Neural cell (in vitro differentiated cells): ENCODE results near the gene FAN1. TPM values are rescaled to one million over a fixed set of nuclear protein-coding genes. Genes with fewer than 3 reads are reported as not detected.

ENCODE experiments used
- H2AFZ ChIP-seq: fragments of 200-600, 300-800 bp; sonication (generic), shearing (Covaris generic); 2 replicates; pipeline ENCODE4 v1.6.0; 2014; ENCODE audit warnings: low read depth, mild to moderate bottlenecking, antibody characterized with exemption, low read length, moderate library complexity
- H3F3A ChIP-seq: fragments of 200-600 bp; shearing (Covaris generic); 2 replicates; pipeline ENCODE4 v1.6.1; 2016; ENCODE audit warnings: mild to moderate bottlenecking, moderate library complexity, mixed read lengths, antibody characterized with exemption, low read length; ENCODE audit not compliant: insufficient read depth, poor library complexity, severe bottlenecking
- H3K27ac ChIP-seq: fragments of 200-600, 300-800 bp; sonication (generic), shearing (Covaris generic); 2 replicates; pipeline ENCODE4 v1.5.1; 2014; ENCODE audit warnings: mild to moderate bottlenecking, low read length, moderate library complexity
- H3K27me3 ChIP-seq: fragments of 300-800, 200-600 bp; sonication (generic), shearing (Covaris generic); 2 replicates; pipeline ENCODE4 v1.6.0; 2014; ENCODE audit warnings: mild to moderate bottlenecking, low read depth, low read length, moderate library complexity; ENCODE audit not compliant: insufficient read depth
- H3K36me3 ChIP-seq: fragments of 300-800, 200-600 bp; sonication (generic), shearing (Covaris generic); 2 replicates; pipeline ENCODE4 v1.5.1; 2014; ENCODE audit warnings: mild to moderate bottlenecking, antibody characterized with exemption, low read length, moderate library complexity; ENCODE audit not compliant: insufficient read depth
- H3K4me2 ChIP-seq: fragments of 300-800, 200-600 bp; sonication (generic), shearing (Covaris generic); 2 replicates; pipeline ENCODE4 v1.6.0; 2014; ENCODE audit warnings: mild to moderate bottlenecking, low read length
- H3K4me3 ChIP-seq: fragments of 300-800, 200-600 bp; sonication (generic), shearing (Covaris generic); 2 replicates; pipeline ENCODE4 v1.5.1; 2014; ENCODE audit warnings: mild to moderate bottlenecking, low read length, moderate library complexity
- H3K79me2 ChIP-seq: fragments of 200-600 bp; shearing (Covaris generic); replicated peaks from 2 replicates; pipeline ENCODE4 v1.6.0; 2014; ENCODE audit warnings: mild to moderate bottlenecking, low read length, moderate library complexity; ENCODE audit not compliant: insufficient read depth
- H3K9ac ChIP-seq: fragments of 300-800, 200-600 bp; sonication (generic), shearing (Covaris generic); 2 replicates; pipeline ENCODE4 v1.6.1; 2016; ENCODE audit warnings: mild to moderate bottlenecking, low read length, mixed read lengths
- H3K9me2 ChIP-seq: fragments of 200-600 bp; shearing (Covaris generic); 2 replicates; pipeline ENCODE4 v1.6.1; 2016; ENCODE audit warnings: mild to moderate bottlenecking, low read length, mixed read lengths; ENCODE audit not compliant: insufficient read depth
- H3K9me3 ChIP-seq: fragments of 200-600, 300-800 bp; sonication (generic), shearing (Covaris generic); 2 replicates; pipeline ENCODE4 v1.6.1; 2016; ENCODE audit warnings: mild to moderate bottlenecking, mixed run types, low read length, moderate library complexity, mixed read lengths
- H4K20me1 ChIP-seq: fragments of 200-600 bp; shearing (Covaris generic); 2 replicates; pipeline ENCODE4 v1.6.1; 2016; ENCODE audit warnings: mild to moderate bottlenecking, mixed run types; ENCODE audit not compliant: insufficient read depth
- EP300 ChIP-seq: fragments of 450-650 bp; conservative IDR thresholded peaks from 2 replicates; pipeline ENCODE4 v1.6.1; 2014; ENCODE audit warnings: antibody characterized with exemption, mild to moderate bottlenecking, moderate library complexity; ENCODE audit not compliant: poor library complexity, severe bottlenecking
- EZH2 ChIP-seq: fragments of 200-600, 300-800 bp; shearing (Covaris generic), sonication (generic); IDR thresholded peaks from 2 replicates; pipeline ENCODE4 v1.6.1; 2014; ENCODE audit warnings: antibody characterized with exemption, low read length, borderline replicate concordance, mild to moderate bottlenecking; ENCODE audit not compliant: insufficient read depth, poor library complexity, severe bottlenecking
- MXI1 ChIP-seq: fragments of 450-650 bp; conservative IDR thresholded peaks from 2 replicates; pipeline ENCODE4 v1.6.1; 2014; ENCODE audit warnings: antibody characterized with exemption, mild to moderate bottlenecking; ENCODE audit not compliant: poor library complexity, severe bottlenecking
- POLR2AphosphoS5 ChIP-seq: IDR thresholded peaks from 2 replicates; pipeline ENCODE4 v1.6.1; 2012
- RAD21 ChIP-seq: fragments of 450-650 bp; conservative IDR thresholded peaks from 2 replicates; pipeline ENCODE4 v1.6.1; 2014; ENCODE audit warnings: antibody characterized with exemption, mild to moderate bottlenecking, moderate library complexity
- SMC3 ChIP-seq: fragments of 450-650 bp; conservative IDR thresholded peaks from 2 replicates; pipeline ENCODE4 v1.6.1; 2014; ENCODE audit warnings: antibody characterized with exemption, mild to moderate bottlenecking, moderate library complexity; ENCODE audit not compliant: poor library complexity
- TAF1 ChIP-seq: IDR thresholded peaks from 2 replicates; pipeline ENCODE4 v1.6.1; 2012; ENCODE audit warnings: low read depth
- polyA plus RNA-seq: library from polyadenylated mRNA; depleted of rRNA; stranded (reverse); fragments of >200 nt; gene quantifications from 2 replicates; pipeline ENCODE4 v1.2.3, GENCODE V29; 2014
- TF ChIP-seq, protein P1 (sequence below): IDR thresholded peaks from 2 replicates; pipeline ENCODE4 v1.6.1; 2012; ENCODE audit warnings: borderline replicate concordance
- TF ChIP-seq, protein P2 (sequence below): fragments of 450-650 bp; IDR thresholded peaks from 2 replicates; pipeline ENCODE4 v1.5.1; 2014; ENCODE audit warnings: antibody characterized with exemption, mild to moderate bottlenecking, moderate library complexity; ENCODE audit not compliant: poor library complexity, severe bottlenecking

The FAN1 gene
- polyA plus RNA-seq, 1 donor from 2014 or later = 38.5 TPM

DNA sequence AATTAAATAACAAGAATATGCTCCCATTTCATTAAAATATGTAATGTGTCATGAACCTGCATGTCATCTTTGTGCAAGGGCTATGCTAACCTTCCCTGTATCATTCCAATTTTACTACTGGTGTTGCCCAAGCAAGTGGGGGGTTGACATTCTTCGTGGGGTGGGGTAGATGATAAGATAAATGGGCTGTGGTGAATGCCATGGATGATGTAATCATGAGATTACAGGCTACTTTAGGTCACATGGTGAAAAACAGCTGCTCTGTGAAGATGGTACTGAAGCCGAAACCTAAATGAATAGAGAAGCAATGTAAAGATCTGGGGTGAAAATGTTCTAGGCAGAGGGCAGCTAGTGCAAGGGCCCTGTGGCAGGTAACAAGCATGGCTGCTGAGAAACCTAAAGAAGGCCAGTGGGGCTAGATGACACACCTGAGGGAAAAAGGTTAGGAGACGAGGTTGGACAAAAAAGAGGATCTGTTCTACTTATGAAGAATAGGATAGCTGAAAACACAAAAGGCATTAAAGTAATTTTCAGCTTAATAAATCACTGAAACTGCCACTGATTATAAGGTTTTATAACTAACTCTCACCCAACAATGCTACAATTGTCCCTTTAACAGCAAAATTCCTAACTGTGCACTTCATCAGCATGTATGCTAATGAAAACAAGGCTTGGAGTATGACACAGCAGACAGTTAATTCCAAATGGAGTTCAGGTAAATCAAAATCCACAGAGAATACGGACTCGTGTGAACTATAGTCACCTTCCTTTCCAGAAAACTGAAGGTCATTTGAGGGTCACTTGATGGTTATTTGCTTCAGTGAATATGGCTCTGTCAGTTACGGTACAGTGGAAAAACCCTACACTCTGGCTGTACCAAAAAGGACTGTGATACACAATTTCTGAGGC, 52.8 kb downstream of the FAN1 start:
- Histone ChIP-seq H3K27me3 (no peaks in the 10 kb centered on the region), H3K4me3 (no peak overlapping the region), H3F3A (no peaks in the 10 kb centered on the region), H3K36me3 (no peaks in the 10 kb centered on the region), H3K9me2 (no peaks in the 10 kb centered on the region), H3K4me2 (no peak overlapping the region), H3K79me2 (no peaks in the 10 kb centered on the region), H4K20me1 (no peaks in the 10 kb centered on the region), H2AFZ (no peak overlapping the region), H3K27ac (no peak overlapping the region), H3K9me3 (no peaks in the 10 kb centered on the region), H3K9ac (no peak overlapping the region)
- TF ChIP-seq SMC3 (no peak), MXI1 (no peak), EP300 (no peak), RAD21 (no peak), EZH2 (no peak), POLR2AphosphoS5 (no peak), TAF1 (no peak)
- TF ChIP-seq, protein P1, sequence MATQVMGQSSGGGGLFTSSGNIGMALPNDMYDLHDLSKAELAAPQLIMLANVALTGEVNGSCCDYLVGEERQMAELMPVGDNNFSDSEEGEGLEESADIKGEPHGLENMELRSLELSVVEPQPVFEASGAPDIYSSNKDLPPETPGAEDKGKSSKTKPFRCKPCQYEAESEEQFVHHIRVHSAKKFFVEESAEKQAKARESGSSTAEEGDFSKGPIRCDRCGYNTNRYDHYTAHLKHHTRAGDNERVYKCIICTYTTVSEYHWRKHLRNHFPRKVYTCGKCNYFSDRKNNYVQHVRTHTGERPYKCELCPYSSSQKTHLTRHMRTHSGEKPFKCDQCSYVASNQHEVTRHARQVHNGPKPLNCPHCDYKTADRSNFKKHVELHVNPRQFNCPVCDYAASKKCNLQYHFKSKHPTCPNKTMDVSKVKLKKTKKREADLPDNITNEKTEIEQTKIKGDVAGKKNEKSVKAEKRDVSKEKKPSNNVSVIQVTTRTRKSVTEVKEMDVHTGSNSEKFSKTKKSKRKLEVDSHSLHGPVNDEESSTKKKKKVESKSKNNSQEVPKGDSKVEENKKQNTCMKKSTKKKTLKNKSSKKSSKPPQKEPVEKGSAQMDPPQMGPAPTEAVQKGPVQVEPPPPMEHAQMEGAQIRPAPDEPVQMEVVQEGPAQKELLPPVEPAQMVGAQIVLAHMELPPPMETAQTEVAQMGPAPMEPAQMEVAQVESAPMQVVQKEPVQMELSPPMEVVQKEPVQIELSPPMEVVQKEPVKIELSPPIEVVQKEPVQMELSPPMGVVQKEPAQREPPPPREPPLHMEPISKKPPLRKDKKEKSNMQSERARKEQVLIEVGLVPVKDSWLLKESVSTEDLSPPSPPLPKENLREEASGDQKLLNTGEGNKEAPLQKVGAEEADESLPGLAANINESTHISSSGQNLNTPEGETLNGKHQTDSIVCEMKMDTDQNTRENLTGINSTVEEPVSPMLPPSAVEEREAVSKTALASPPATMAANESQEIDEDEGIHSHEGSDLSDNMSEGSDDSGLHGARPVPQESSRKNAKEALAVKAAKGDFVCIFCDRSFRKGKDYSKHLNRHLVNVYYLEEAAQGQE = no peak
- TF ChIP-seq, protein P2, sequence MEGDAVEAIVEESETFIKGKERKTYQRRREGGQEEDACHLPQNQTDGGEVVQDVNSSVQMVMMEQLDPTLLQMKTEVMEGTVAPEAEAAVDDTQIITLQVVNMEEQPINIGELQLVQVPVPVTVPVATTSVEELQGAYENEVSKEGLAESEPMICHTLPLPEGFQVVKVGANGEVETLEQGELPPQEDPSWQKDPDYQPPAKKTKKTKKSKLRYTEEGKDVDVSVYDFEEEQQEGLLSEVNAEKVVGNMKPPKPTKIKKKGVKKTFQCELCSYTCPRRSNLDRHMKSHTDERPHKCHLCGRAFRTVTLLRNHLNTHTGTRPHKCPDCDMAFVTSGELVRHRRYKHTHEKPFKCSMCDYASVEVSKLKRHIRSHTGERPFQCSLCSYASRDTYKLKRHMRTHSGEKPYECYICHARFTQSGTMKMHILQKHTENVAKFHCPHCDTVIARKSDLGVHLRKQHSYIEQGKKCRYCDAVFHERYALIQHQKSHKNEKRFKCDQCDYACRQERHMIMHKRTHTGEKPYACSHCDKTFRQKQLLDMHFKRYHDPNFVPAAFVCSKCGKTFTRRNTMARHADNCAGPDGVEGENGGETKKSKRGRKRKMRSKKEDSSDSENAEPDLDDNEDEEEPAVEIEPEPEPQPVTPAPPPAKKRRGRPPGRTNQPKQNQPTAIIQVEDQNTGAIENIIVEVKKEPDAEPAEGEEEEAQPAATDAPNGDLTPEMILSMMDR = no peak

DNA sequence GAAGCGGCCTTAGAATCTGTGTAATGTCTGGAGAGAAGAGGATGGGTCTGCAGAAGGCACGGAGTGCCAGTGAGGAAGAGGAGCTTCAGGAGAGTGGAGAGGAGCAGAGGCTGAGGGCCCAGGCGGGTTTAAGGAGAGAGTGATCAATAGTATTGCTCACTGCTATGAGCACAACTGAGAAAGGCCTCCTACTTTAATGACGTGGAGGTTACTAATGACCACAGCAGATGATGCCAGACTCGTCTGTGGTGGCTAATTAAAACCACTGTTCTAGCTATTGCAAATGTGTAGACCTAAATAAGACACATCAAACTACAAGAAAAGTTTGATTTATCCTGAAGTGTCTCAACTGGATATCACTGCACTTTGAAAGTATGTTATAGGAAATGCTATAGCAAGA, 54.5 kb downstream of the FAN1 start:
- H4K20me1 ChIP-seq = no peaks in the 10 kb centered on the region
- TF ChIP-seq TAF1 = no peak
- no peak for TF ChIP-seq POLR2AphosphoS5
- no peak for TF ChIP-seq RAD21
- H3K4me2 ChIP-seq = no peak overlapping the region
- no peaks in the 10 kb centered on the region for H3K9me3 ChIP-seq
- H3K36me3 ChIP-seq = no peaks in the 10 kb centered on the region
- no peaks in the 10 kb centered on the region for H3K9me2 ChIP-seq
- no peak overlapping the region for H3K27ac ChIP-seq
- no peak overlapping the region for H2AFZ ChIP-seq
- no peaks in the 10 kb centered on the region for H3K27me3 ChIP-seq
- no peaks in the 10 kb centered on the region for H3K79me2 ChIP-seq
- no peaks in the 10 kb centered on the region for H3F3A ChIP-seq
- H3K4me3 ChIP-seq = no peak overlapping the region
- no peak overlapping the region for H3K9ac ChIP-seq
